GM23248 (cell line): ENCODE measurements around the gene NFIL3.

Source experiments
- EZH2 ChIP-seq: fragments of 200-600 bp; sonication (generic); IDR thresholded peaks from 2 replicates; pipeline ENCODE4 v1.6.1; 2018; ENCODE audit warnings: antibody characterized with exemption, mild to moderate bottlenecking; ENCODE audit not compliant: insufficient read depth, poor library complexity, severe bottlenecking
- EZH2phosphoT487 ChIP-seq: fragments of 200-600 bp; sonication (generic); IDR thresholded peaks from 2 replicates; pipeline ENCODE4 v1.6.1; 2018; ENCODE audit warnings: antibody characterized with exemption, moderate library complexity, mild to moderate bottlenecking, low read depth; ENCODE audit not compliant: insufficient read depth

- TF ChIP-seq EZH2 (no peak), EZH2phosphoT487 (no peak)
Observed at GRCh38 chr9:91411096-91411771, 12.4 kb downstream of the NFIL3 start.
